ENCODE measurements around the gene FYTTD1.
"Not testable (repeated sequence)": the region's sequence is repeated elsewhere in the genome, so short reads cannot be mapped to it uniquely, and the experiment has no call there.

The FYTTD1 gene

GRCh38 chr3:197713477-197713822, 36.2 kb upstream of the FYTTD1 start:
- H3K4me3 ChIP-seq (ENCODE audit: low read depth, low read length): peak overlapping the region; percentile 38
- no peak for TF ChIP-seq CTCF (IDR thresholded peaks at IDR 0.05; ENCODE audit: insufficient read depth, low read depth, low read length, missing control alignments)
- DNase-seq (ENCODE audit: low read depth): peak; percentile 57

GRCh38 chr3:197714251-197714650, 35.4 kb upstream of the FYTTD1 start:
- DNase-seq (ENCODE audit: low read depth): no peak
- no peak for TF ChIP-seq CTCF (IDR thresholded peaks at IDR 0.05; ENCODE audit: insufficient read depth, low read depth, low read length, missing control alignments)
- no peak overlapping the region; the same call in 1 of the 2 replicates for H3K4me3 ChIP-seq (ENCODE audit: low read depth, low read length)

GRCh38 chr3:197718891-197719290, 30.8 kb upstream of the FYTTD1 start:
- no peak overlapping the region for H3K4me3 ChIP-seq (ENCODE audit: low read depth, low read length)
- no peak for TF ChIP-seq CTCF (IDR thresholded peaks at IDR 0.05; ENCODE audit: insufficient read depth, low read depth, low read length, missing control alignments)
- no peak for DNase-seq (ENCODE audit: low read depth)

GRCh38 chr3:197720694-197721093, 29.0 kb upstream of the FYTTD1 start:
- no peak for DNase-seq (ENCODE audit: low read depth)
- no peak overlapping the region for H3K4me3 ChIP-seq (ENCODE audit: low read depth, low read length)
- no peak for TF ChIP-seq CTCF (IDR thresholded peaks at IDR 0.05; ENCODE audit: insufficient read depth, low read depth, low read length, missing control alignments)

- TF ChIP-seq CTCF (IDR thresholded peaks at IDR 0.05; ENCODE audit: insufficient read depth, low read depth, low read length, missing control alignments): no peak
- no peak for DNase-seq (ENCODE audit: low read depth)
- no peak overlapping the region for H3K4me3 ChIP-seq (ENCODE audit: low read depth, low read length)
Observed at GRCh38 chr3:197722734-197723133, 26.9 kb upstream of the FYTTD1 start.

GRCh38 chr3:197727878-197728277, 21.8 kb upstream of the FYTTD1 start:
- H3K4me3 ChIP-seq (ENCODE audit: low read depth, low read length); DNase-seq (ENCODE audit: low read depth): not testable (repeated sequence)

GRCh38 chr3:197728487-197728886, 21.2 kb upstream of the FYTTD1 start:
- H3K4me3 ChIP-seq (ENCODE audit: low read depth, low read length): no peak overlapping the region
- TF ChIP-seq CTCF (IDR thresholded peaks at IDR 0.05; ENCODE audit: insufficient read depth, low read depth, low read length, missing control alignments): no peak
- DNase-seq (ENCODE audit: low read depth): no peak

GRCh38 chr3:197730200-197730599, 19.5 kb upstream of the FYTTD1 start:
- H3K4me3 ChIP-seq (ENCODE audit: low read depth, low read length): no peak overlapping the region
- no peak for TF ChIP-seq CTCF (IDR thresholded peaks at IDR 0.05; ENCODE audit: insufficient read depth, low read depth, low read length, missing control alignments)
- DNase-seq (ENCODE audit: low read depth): peak; percentile 70

GRCh38 chr3:197730770-197731169, 18.9 kb upstream of the FYTTD1 start:
- DNase-seq (ENCODE audit: low read depth): not testable (repeated sequence)

GRCh38 chr3:197731483-197731882, 18.2 kb upstream of the FYTTD1 start:
- DNase-seq (ENCODE audit: low read depth); H3K4me3 ChIP-seq (ENCODE audit: low read depth, low read length): not testable (repeated sequence)

More at GRCh38 chr3:197730770-197731169, 18.9 kb upstream of the FYTTD1 start:
- H3K4me3 ChIP-seq (ENCODE audit: low read depth, low read length): not testable (repeated sequence)
